ENCODE results near the gene DISP3.

DNA sequence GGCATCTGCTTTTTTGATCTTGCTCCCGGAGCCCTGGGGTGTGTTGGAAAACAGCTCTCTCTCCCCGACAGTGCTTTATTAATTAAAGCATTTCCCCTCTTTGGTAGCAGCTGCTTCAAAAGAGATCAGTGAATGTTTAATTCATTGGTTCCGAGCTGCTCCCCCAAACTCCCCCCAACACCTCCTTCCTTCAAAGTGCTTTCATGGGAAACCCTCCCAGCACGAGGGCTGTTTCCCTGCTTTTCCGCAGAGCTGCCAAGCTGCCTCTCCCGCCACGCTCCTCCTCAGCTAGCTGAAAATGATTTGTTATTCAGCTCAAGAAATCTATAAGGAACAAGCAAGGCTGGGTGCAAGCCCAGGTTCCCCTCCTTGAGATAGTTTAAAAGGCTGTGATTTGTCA, 40.0 kb upstream of the DISP3 start:
- TF ChIP-seq EZH2phosphoT487 (IDR thresholded peaks at IDR 0.05; ENCODE audit: borderline replicate concordance, low read depth) (no peak), POLR2AphosphoS5 (IDR thresholded peaks at IDR 0.05; ENCODE audit: low read depth, low read length) (no peak), EP300 (IDR thresholded peaks at IDR 0.05; ENCODE audit: borderline replicate concordance in 1 of 2, low read depth in 1 of 2, low read length in 1 of 2) (no peak), REST (IDR thresholded peaks at IDR 0.05; ENCODE audit: low read depth, low read length) (no peak), MAX (IDR thresholded peaks at IDR 0.05; ENCODE audit: low read depth) (no peak), TEAD4 (IDR thresholded peaks at IDR 0.05; ENCODE audit: borderline replicate concordance, insufficient read depth) (no peak)
- TF ChIP-seq, protein P1, sequence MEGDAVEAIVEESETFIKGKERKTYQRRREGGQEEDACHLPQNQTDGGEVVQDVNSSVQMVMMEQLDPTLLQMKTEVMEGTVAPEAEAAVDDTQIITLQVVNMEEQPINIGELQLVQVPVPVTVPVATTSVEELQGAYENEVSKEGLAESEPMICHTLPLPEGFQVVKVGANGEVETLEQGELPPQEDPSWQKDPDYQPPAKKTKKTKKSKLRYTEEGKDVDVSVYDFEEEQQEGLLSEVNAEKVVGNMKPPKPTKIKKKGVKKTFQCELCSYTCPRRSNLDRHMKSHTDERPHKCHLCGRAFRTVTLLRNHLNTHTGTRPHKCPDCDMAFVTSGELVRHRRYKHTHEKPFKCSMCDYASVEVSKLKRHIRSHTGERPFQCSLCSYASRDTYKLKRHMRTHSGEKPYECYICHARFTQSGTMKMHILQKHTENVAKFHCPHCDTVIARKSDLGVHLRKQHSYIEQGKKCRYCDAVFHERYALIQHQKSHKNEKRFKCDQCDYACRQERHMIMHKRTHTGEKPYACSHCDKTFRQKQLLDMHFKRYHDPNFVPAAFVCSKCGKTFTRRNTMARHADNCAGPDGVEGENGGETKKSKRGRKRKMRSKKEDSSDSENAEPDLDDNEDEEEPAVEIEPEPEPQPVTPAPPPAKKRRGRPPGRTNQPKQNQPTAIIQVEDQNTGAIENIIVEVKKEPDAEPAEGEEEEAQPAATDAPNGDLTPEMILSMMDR (IDR thresholded peaks at IDR 0.05), result no peak
- TF ChIP-seq, protein P2, sequence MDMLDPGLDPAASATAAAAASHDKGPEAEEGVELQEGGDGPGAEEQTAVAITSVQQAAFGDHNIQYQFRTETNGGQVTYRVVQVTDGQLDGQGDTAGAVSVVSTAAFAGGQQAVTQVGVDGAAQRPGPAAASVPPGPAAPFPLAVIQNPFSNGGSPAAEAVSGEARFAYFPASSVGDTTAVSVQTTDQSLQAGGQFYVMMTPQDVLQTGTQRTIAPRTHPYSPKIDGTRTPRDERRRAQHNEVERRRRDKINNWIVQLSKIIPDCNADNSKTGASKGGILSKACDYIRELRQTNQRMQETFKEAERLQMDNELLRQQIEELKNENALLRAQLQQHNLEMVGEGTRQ (IDR thresholded peaks at IDR 0.05; ENCODE audit: borderline replicate concordance, low read depth, low read length), result no peak
